WI38 (cell line): Measurements from ENCODE around the gene SLA2.
"Not testable (repeated sequence)": the region's sequence is repeated elsewhere in the genome, so short reads cannot be mapped to it uniquely, and the experiment has no call there.

Source experiments
- H3K4me3 ChIP-seq: 2 replicates; pipeline ENCODE4 v1.5.1; 2011; ENCODE audit warnings: low read depth, mild to moderate bottlenecking, control low read depth, low read length
- CTCF ChIP-seq: IDR thresholded peaks from 2 replicates; pipeline ENCODE4 v1.5.1; 2012; ENCODE audit warnings: low read depth, mild to moderate bottlenecking, control low read depth, low read length

Gene SLA2

GRCh38 chr20:36677422-36677771 lies 31.4 kb upstream of the SLA2 start:
- no peak overlapping the region for H3K4me3 ChIP-seq
- TF ChIP-seq CTCF, result no peak

GRCh38 chr20:36676701-36677421 lies 30.9 kb upstream of the SLA2 start:
- no peak for TF ChIP-seq CTCF

GRCh38 chr20:36675545-36675944 lies 29.5 kb upstream of the SLA2 start:
- H3K4me3 ChIP-seq, result not testable (repeated sequence)

More at GRCh38 chr20:36676701-36677421, 30.9 kb upstream of the SLA2 start:
- no peak overlapping the region for H3K4me3 ChIP-seq

GRCh38 chr20:36672991-36673390 lies 27.0 kb upstream of the SLA2 start:
- no peak overlapping the region for H3K4me3 ChIP-seq
- TF ChIP-seq CTCF, result no peak

GRCh38 chr20:36670665-36671357 lies 24.8 kb upstream of the SLA2 start:
- TF ChIP-seq CTCF, result no peak
- H3K4me3 ChIP-seq, result no peak overlapping the region

- TF ChIP-seq CTCF, result no peak
Observed at GRCh38 chr20:36666181-36666740, 20.3 kb upstream of the SLA2 start.

GRCh38 chr20:36663031-36663430 lies 17.0 kb upstream of the SLA2 start:
- TF ChIP-seq CTCF, result no peak
- no peak overlapping the region for H3K4me3 ChIP-seq

More at GRCh38 chr20:36666181-36666740, 20.3 kb upstream of the SLA2 start:
- H3K4me3 ChIP-seq, result no peak overlapping the region
